AG09319 (cell line): ENCODE results near the gene ZNF318.
"Not testable (repeated sequence)": the region's sequence is repeated elsewhere in the genome, so short reads cannot be mapped to it uniquely, and the experiment has no call there.

ENCODE experiments used
- DNase-seq: peaks from one replicate; pipeline ENCODE4 v3.0.0-alpha.2; 2010; ENCODE audit warnings: low read depth; ENCODE audit errors: extremely low read depth
- TF ChIP-seq, protein P1 (sequence below): IDR thresholded peaks from 2 replicates; pipeline ENCODE4 v1.5.1; 2011; ENCODE audit warnings: low read depth, mild to moderate bottlenecking, inconsistent platforms, low read length, moderate library complexity

Gene ZNF318

DNA sequence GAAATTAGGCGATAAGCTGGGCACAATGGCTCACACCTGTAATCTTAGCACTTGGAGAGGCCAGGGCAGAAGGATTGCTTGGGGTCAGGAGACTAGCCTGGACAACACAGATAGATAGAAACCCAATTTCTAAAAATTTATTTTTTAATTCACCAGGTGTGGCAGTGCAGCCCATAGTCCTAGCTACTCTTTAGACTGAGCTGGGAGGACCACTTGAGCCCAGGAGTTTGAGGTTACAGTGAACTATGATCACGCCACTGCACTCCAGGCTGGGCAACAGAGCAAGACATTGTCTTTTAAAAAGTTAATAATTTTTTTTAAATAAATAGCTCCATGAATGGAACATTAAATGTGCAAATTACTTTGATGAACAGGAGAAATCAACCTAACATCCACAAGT is 8.2 kb downstream of the ZNF318 start:
- no peak for DNase-seq
- TF ChIP-seq, protein P1, sequence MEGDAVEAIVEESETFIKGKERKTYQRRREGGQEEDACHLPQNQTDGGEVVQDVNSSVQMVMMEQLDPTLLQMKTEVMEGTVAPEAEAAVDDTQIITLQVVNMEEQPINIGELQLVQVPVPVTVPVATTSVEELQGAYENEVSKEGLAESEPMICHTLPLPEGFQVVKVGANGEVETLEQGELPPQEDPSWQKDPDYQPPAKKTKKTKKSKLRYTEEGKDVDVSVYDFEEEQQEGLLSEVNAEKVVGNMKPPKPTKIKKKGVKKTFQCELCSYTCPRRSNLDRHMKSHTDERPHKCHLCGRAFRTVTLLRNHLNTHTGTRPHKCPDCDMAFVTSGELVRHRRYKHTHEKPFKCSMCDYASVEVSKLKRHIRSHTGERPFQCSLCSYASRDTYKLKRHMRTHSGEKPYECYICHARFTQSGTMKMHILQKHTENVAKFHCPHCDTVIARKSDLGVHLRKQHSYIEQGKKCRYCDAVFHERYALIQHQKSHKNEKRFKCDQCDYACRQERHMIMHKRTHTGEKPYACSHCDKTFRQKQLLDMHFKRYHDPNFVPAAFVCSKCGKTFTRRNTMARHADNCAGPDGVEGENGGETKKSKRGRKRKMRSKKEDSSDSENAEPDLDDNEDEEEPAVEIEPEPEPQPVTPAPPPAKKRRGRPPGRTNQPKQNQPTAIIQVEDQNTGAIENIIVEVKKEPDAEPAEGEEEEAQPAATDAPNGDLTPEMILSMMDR = no peak

DNA sequence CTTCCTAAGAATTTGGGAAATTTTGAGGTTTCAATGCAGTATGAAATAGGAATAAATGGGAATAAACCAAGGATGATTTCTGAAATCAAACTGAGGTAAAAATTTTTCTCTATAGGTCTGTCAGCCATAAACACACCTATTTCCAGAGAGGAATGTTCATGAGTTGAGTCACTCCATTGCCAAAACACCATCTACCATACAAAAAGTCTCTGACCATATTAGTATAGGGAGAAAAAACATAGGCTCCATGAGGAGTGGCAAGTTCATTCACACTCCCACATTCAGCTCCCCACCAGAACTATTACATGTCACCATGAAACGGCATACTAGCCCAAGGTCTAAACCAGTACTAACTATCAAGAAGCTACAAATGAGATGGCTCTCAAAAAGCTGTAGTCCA is 9.6 kb downstream of the ZNF318 start:
- TF ChIP-seq, protein P1 = no peak
- DNase-seq = no peak

DNA sequence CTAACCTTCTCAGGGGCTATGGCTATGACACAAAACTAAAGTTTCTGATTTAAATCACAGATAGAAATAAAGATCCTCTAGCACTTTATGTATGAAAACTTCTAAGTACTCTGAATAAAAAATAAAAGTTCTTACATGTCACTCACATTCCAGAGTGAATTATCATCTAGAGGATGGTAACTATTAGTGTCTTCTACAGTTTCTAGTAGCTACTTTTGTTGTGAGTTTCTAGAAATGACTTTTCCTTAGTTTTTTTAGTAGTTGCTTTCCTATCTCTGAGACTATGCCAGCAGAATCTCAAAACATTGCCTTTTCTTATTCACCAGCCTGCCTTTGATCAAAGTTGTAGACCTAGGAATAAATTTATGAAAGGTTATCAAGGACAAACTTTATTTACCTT is 10.1 kb downstream of the ZNF318 start:
- TF ChIP-seq, protein P1 = no peak

DNA sequence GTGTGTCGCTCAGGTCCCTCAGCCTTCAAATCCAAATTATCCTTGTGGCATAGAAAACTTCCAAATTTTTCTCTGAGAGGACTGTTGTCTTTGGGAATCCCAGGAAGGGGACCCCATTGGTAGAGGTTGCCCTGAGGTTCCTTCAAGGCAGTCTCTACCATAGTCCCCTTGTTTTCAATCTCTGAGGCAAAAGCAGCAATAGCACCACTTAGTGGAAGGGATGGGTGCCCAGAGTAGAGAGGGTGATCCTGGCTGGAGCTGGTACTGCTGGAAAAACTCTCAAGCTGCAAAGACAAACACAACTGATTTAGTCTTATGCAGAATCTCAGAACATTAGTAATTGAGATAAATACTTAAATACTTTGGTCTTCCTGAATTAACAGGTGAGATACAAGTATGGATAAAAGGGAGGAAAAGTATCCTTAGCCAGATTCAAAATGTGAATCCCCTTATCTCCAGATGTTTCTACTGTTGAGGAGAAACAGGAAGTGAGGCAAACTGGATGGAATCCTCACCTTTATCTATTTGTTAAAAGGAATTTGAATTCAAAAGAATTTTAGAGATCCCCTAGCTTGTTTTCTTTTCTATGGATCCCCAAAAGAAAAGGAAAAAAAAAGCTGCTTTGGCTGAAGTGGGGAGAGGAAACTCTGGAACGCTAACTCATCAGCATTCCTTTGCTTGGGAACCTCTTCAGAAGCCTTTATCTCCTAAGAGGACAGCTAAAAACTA is 13.4 kb downstream of the ZNF318 start:
- TF ChIP-seq, protein P1 = peak; percentile 8
- no peak for DNase-seq

More for the DNA sequence above, 10.1 kb downstream of the ZNF318 start:
- no peak for DNase-seq

DNA sequence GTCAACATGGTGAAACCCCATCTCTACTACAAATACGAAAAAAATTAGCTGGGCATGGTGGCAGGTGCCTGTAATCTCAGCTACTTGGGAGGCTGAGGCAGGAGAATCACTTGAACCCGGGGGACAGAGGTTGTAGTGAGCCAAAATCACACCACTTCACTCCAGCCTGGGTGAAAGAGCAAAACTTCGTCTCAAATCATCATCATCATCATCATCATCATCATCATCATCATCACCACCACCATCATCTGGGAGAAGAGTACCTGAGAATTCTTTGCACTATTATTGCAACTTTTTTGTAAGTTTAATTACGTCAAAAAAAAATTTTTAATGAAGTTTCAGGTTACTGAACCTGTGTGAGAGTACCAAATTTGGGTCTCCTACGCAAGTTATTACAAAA is 17.5 kb downstream of the ZNF318 start:
- DNase-seq = not testable (repeated sequence)

DNA sequence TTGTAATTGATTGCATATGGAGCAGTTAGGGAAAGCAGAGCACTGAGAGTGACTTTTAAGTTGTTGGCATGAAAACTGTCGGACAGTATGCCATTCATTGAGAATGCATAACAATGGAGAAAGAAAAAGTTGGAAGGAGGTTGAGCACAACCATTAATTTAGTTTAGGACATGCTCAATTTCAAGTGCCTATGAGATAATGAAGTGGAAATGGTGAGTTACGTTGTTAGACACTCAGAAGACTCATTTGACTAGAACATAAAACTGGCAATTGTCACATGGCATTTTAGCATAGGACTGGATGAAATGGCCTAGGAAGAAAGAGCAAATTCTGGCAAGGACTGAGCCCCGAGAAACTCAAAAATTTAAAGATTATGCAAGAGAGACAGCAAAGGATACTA is 22.0 kb downstream of the ZNF318 start:
- TF ChIP-seq, protein P1 = no peak

DNA sequence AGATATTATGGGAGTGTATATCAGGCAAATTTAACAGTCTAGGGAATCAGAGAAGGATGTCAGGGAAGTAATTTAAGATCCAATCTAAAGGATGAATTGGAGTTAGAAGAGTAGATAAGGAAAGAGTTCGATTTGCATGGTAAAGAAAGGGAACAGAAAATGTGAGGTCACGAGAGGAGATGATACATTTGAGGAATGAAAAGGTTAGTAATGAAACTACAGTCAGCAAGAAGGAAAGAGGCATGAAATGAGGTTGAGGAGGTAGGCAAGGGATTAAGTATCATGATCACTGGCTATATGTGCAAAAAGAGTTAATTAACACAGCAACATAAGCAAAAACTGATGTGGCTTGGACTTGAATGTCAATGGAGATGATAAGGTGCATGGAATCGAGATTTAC is 22.4 kb downstream of the ZNF318 start:
- DNase-seq = no peak
- TF ChIP-seq, protein P1 = no peak

More for the DNA sequence above, 22.0 kb downstream of the ZNF318 start:
- no peak for DNase-seq

DNA sequence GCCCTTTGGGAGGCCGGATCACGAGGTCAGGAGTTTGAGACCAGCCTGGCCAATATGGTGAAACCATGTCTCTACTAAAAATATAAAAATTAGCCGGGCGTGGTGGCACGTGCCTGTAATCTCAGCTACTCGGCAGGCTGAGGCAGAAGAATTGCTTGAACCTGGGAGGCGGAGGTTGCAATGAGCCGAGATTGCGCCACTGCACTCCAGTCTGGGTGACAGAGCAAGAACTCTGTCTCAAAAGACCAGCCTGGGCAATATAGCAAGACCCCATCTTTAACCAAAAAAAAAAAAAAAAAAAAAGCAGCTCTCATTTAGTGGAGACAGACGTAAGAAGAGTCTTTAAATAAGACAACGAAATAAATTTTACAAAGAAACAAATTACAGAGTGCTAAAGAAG is 23.2 kb downstream of the ZNF318 start:
- DNase-seq = not testable (repeated sequence)
